Measurements from ENCODE around the gene DNMT3A. TPM values are rescaled to one million over a fixed set of nuclear protein-coding genes. Genes with fewer than 3 reads are reported as not detected.

DNMT3A gene
- total and polyA plus RNA-seq, 2 experiments from 2014 or later = 2.5 to 18.4 TPM

- Histone ChIP-seq H3K4me1 (ENCODE audit: insufficient read depth) (peaks cover 5% of the 10 kb centered on the region; the same call in 1 of the 2 replicates), H3K27me3 (replicated peaks; ENCODE audit: insufficient read depth) (no peaks in the 10 kb centered on the region), H3K36me3 (ENCODE audit: low read depth) (no peaks in the 10 kb centered on the region; the same call in 1 of the 2 replicates), H4K20me1 (ENCODE audit: insufficient read depth) (no peaks in the 10 kb centered on the region), H3K79me2 (ENCODE audit: insufficient read depth) (no peaks in the 10 kb centered on the region), H3K4me2 (ENCODE audit: unreplicated experiment) (no peak overlapping the region), H3K9me2 (ENCODE audit: insufficient read depth) (no peaks in the 10 kb centered on the region), H3K27ac (no peak overlapping the region), H2AFZ (no peak overlapping the region), H3K9ac (no peak overlapping the region), H3F3A (ENCODE audit: insufficient read depth) (no peaks in the 10 kb centered on the region), H3K9me3 (ENCODE audit: low read depth) (no peaks in the 10 kb centered on the region), H3K4me3 (no peak overlapping the region)
- TF ChIP-seq EZH2 (IDR thresholded peaks at IDR 0.05; ENCODE audit: insufficient read depth, poor library complexity, severe bottlenecking) (no peak), EZH2phosphoT487 (IDR thresholded peaks at IDR 0.05; ENCODE audit: insufficient read depth, low read depth) (no peak)
- in situ Hi-C loops (cut with MboI) = no loop called here
- 65 to 71% methylated on average over 15 of the region's 15 CpGs for WGBS, 2 experiments (ENCODE audit: low coverage in 1 of 2, low lambda C conversion rate in 2 of 2, missing lambda C conversion rate in 2 of 2)
- no peak for DNase-seq
Observed at GRCh38 chr2:25229279-25230197, 112.2 kb downstream of the DNMT3A start.

DNA sequence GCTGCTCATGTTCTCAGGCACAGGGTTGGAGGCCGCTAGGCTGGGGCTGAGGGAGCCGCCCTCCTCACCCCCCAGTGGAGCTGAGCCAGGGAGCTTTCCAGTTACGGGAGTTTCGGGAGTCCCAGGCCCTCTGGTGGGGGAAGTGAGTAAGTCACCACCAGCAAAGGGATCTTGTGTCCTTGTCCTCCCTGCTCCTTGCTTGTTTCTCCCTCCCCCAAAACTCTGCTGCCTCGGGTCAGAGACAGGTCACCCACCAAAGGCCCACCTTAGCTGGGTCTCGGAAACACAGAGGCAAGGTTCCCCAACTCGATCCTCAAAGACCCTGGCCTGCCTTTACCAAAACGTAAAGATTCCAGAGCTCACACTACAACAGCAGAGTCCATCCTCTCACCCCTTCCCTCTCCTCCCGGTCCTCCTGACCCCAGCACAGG, 112.9 kb downstream of the DNMT3A start:
- peak overlapping the region; percentile 90 for H3K4me2 ChIP-seq (ENCODE audit: unreplicated experiment)
- no peak overlapping the region for H3K27ac ChIP-seq

DNA sequence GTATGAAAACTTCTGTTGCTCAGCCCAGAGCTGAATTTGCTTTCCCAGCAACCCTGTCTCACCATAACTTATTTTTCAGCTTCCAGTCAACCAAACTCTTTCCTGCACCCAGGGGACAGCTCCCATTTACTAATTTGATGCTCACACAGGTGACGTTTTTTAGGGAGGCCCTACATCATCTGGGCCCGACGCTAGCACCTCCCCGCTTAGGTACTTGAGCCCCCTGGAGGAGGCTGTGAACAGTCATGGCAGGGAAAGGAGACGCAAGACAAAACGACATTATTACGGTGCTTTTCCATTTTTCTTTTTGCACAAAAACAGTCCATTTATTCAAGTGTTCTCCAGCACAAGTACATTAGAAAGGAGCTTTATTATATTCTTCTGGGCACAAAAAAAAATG, 114.1 kb downstream of the DNMT3A start:
- H3K9ac ChIP-seq = no peak overlapping the region
- in situ Hi-C loops (cut with MboI) = no loop called here
- peaks cover 5% of the 10 kb centered on the region; the same call in 1 of the 2 replicates for H3K4me1 ChIP-seq (ENCODE audit: insufficient read depth)
- no peaks in the 10 kb centered on the region for H3K79me2 ChIP-seq (ENCODE audit: insufficient read depth)
- no peaks in the 10 kb centered on the region for H3F3A ChIP-seq (ENCODE audit: insufficient read depth)
- H3K27me3 ChIP-seq (replicated peaks; ENCODE audit: insufficient read depth) = no peaks in the 10 kb centered on the region
- 80% methylated on average over 7 of the region's 7 CpGs for WGBS, 2 experiments (ENCODE audit: low coverage in 1 of 2, low lambda C conversion rate in 2 of 2, missing lambda C conversion rate in 2 of 2)
- no peaks in the 10 kb centered on the region for H3K9me3 ChIP-seq (ENCODE audit: low read depth)
- H2AFZ ChIP-seq = no peak overlapping the region
- H3K4me3 ChIP-seq = no peak overlapping the region
- TF ChIP-seq EZH2phosphoT487 (IDR thresholded peaks at IDR 0.05; ENCODE audit: insufficient read depth, low read depth) = no peak
- no peak for TF ChIP-seq EZH2 (IDR thresholded peaks at IDR 0.05; ENCODE audit: insufficient read depth, poor library complexity, severe bottlenecking)
- H4K20me1 ChIP-seq (ENCODE audit: insufficient read depth) = no peaks in the 10 kb centered on the region
- H3K36me3 ChIP-seq (ENCODE audit: low read depth) = no peaks in the 10 kb centered on the region
- H3K27ac ChIP-seq = no peak overlapping the region
- no peaks in the 10 kb centered on the region for H3K9me2 ChIP-seq (ENCODE audit: insufficient read depth)
- H3K4me2 ChIP-seq (ENCODE audit: unreplicated experiment) = no peak overlapping the region
- DNase-seq = no peak

More for the DNA sequence above, 112.9 kb downstream of the DNMT3A start:
- Histone ChIP-seq H3F3A (ENCODE audit: insufficient read depth) (no peaks in the 10 kb centered on the region), H2AFZ (no peak overlapping the region), H3K9me2 (ENCODE audit: insufficient read depth) (no peaks in the 10 kb centered on the region), H4K20me1 (ENCODE audit: insufficient read depth) (no peaks in the 10 kb centered on the region), H3K4me1 (ENCODE audit: insufficient read depth) (peaks cover 5% of the 10 kb centered on the region; the same call in 1 of the 2 replicates), H3K9me3 (ENCODE audit: low read depth) (no peaks in the 10 kb centered on the region), H3K27me3 (replicated peaks; ENCODE audit: insufficient read depth) (no peaks in the 10 kb centered on the region), H3K36me3 (ENCODE audit: low read depth) (no peaks in the 10 kb centered on the region), H3K79me2 (ENCODE audit: insufficient read depth) (no peaks in the 10 kb centered on the region), H3K4me3 (peak overlapping the region; percentile 58), H3K9ac (no peak overlapping the region)
- 13 to 17% methylated on average over 9 of the region's 9 CpGs for WGBS, 2 experiments (ENCODE audit: low coverage in 1 of 2, low lambda C conversion rate in 2 of 2, missing lambda C conversion rate in 2 of 2)
- TF ChIP-seq EZH2phosphoT487 (IDR thresholded peaks at IDR 0.05; ENCODE audit: insufficient read depth, low read depth) = no peak
- TF ChIP-seq EZH2 (IDR thresholded peaks at IDR 0.05; ENCODE audit: insufficient read depth, poor library complexity, severe bottlenecking) = no peak
- in situ Hi-C loops (cut with MboI) = no loop called here
- DNase-seq = peak; percentile 89

- TF ChIP-seq EZH2phosphoT487 (IDR thresholded peaks at IDR 0.05; ENCODE audit: insufficient read depth, low read depth) = no peak
- no peak for TF ChIP-seq EZH2 (IDR thresholded peaks at IDR 0.05; ENCODE audit: insufficient read depth, poor library complexity, severe bottlenecking)
- Histone ChIP-seq H3K4me3 (no peak overlapping the region), H3K9me3 (ENCODE audit: low read depth) (no peaks in the 10 kb centered on the region), H3K4me2 (ENCODE audit: unreplicated experiment) (no peak overlapping the region), H3F3A (ENCODE audit: insufficient read depth) (no peaks in the 10 kb centered on the region), H3K9ac (no peak overlapping the region), H4K20me1 (ENCODE audit: insufficient read depth) (no peaks in the 10 kb centered on the region), H3K36me3 (ENCODE audit: low read depth) (no peaks in the 10 kb centered on the region), H3K9me2 (ENCODE audit: insufficient read depth) (no peaks in the 10 kb centered on the region), H3K27me3 (replicated peaks; ENCODE audit: insufficient read depth) (no peaks in the 10 kb centered on the region), H3K79me2 (ENCODE audit: insufficient read depth) (no peaks in the 10 kb centered on the region), H3K4me1 (ENCODE audit: insufficient read depth) (peaks cover 5% of the 10 kb centered on the region; the same call in 1 of the 2 replicates), H2AFZ (no peak overlapping the region), H3K27ac (no peak overlapping the region)
- in situ Hi-C loops (cut with MboI) = no loop called here
- WGBS, 2 experiments (ENCODE audit: low coverage in 1 of 2, low lambda C conversion rate in 2 of 2, missing lambda C conversion rate in 2 of 2) = 95 to 97% methylated on average over 4 of the region's 4 CpGs
- no peak for DNase-seq
Observed at GRCh38 chr2:25226827-25227226, 114.9 kb downstream of the DNMT3A start.
